GM18498 (cell line): ENCODE results near the gene SPRR1A.

ENCODE experiments used
- ATAC-seq: cut with Tn5 transposase; IDR thresholded peaks from one replicate; pipeline ENCODE4 v1.9.1; 2021; ENCODE audit warnings: mild to moderate bottlenecking, moderate library complexity; ENCODE audit not compliant: unreplicated experiment

SPRR1A gene

GRCh38 chr1:153028766-153029165 is 44.9 kb downstream of the SPRR1A start:
- ATAC-seq = no peak

- ATAC-seq = no peak
Measured at GRCh38 chr1:153030895-153031294, 47.0 kb downstream of the SPRR1A start, which contains the start of gene SPRR1B. SPRR1B (plus strand) TSS chr1:153031203; CDS start chr1:153032346, 1,143 bp downstream.

- no peak for ATAC-seq
Measured at GRCh38 chr1:153032073-153032472, 48.2 kb downstream of the SPRR1A start.

GRCh38 chr1:153032677-153033308 is 48.9 kb downstream of the SPRR1A start:
- ATAC-seq = no peak

GRCh38 chr1:153035211-153035610 is 51.3 kb downstream of the SPRR1A start:
- no peak for ATAC-seq
